ENCODE measurements around the gene HIGD1C.

Gene HIGD1C

GRCh38 chr12:50984586-50985298, 32.4 kb downstream of the HIGD1C start:
- peak overlapping the region; percentile 92 for H3K27ac ChIP-seq (ENCODE audit: low read depth, low read length)
- no peaks in the 10 kb centered on the region for H3K79me2 ChIP-seq (ENCODE audit: control insufficient read depth, insufficient read depth, low read length, unreplicated experiment)
- H3K27me3 ChIP-seq (ENCODE audit: insufficient read depth, low read length), result no peaks in the 10 kb centered on the region
- H2AFZ ChIP-seq (ENCODE audit: low read length, unreplicated experiment), result peak overlapping the region; percentile 26
- 0 out of 2 replicates have a peak overlapping the region, but pooled peaks have one; percentile 9 for H3K4me3 ChIP-seq (ENCODE audit: low read depth, low read length)
- no peaks in the 10 kb centered on the region for H3K36me3 ChIP-seq (ENCODE audit: insufficient read depth, low read length)
- peaks cover 28% of the 10 kb centered on the region for H3K4me1 ChIP-seq (ENCODE audit: control insufficient read depth, insufficient read depth, low read length, unreplicated experiment)

GRCh38 chr12:50985322-50985721, 33.0 kb downstream of the HIGD1C start:
- Histone ChIP-seq H3K27ac (ENCODE audit: low read depth, low read length) (peak overlapping the region; percentile 92), H3K4me1 (ENCODE audit: control insufficient read depth, insufficient read depth, low read length, unreplicated experiment) (peaks cover 28% of the 10 kb centered on the region), H2AFZ (ENCODE audit: low read length, unreplicated experiment) (peak overlapping the region; percentile 26)

DNA sequence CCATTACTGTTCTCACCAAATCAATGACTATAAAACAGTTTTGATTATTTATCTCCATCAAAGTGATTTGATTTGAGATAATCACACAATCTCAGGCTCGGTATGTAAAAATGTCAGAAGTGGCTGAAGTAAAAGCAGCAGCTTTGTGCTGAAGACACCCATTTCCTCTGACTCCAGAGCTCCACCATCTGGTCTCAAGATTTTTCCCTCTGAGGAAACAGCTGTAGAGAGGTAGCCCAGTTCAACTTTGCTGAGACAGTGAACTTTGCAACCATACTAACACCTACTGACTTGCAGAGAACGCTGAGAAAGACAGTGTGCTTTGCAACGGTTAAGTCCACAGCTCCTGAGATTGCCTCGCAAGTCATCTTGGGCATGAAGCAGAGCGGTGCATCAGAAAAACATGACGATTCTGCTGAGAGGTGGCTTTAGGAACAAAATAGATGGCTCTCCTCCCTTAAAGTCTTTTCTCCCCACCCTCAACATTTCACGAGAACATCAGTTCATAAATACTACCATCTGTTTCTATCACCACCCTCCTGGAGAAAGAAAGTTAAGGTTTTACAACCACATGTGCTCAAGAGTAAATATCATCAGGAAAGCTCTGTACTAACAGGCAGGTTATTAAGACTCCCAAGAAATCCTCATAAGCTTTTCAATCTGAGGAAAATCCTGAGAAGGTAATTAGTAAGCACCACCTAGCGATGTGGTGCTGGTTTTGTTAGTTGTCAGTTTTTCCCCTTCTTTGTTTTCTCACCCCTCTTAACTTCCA, 34.8 kb downstream of the HIGD1C start:
- H3K36me3 ChIP-seq (ENCODE audit: insufficient read depth, low read length), result peaks cover 10% of the 10 kb centered on the region
- peak overlapping the region; percentile 4; the same call in 1 of the 2 replicates for H3K27ac ChIP-seq (ENCODE audit: low read depth, low read length)

More at GRCh38 chr12:50985322-50985721, 33.0 kb downstream of the HIGD1C start:
- peaks cover 3% of the 10 kb centered on the region for H3K36me3 ChIP-seq (ENCODE audit: insufficient read depth, low read length)
- H3K4me3 ChIP-seq (ENCODE audit: low read depth, low read length), result peak overlapping the region; percentile 9; the same call in 1 of the 2 replicates
- H3K27me3 ChIP-seq (ENCODE audit: insufficient read depth, low read length), result no peaks in the 10 kb centered on the region
- H3K79me2 ChIP-seq (ENCODE audit: control insufficient read depth, insufficient read depth, low read length, unreplicated experiment), result no peaks in the 10 kb centered on the region

DNA sequence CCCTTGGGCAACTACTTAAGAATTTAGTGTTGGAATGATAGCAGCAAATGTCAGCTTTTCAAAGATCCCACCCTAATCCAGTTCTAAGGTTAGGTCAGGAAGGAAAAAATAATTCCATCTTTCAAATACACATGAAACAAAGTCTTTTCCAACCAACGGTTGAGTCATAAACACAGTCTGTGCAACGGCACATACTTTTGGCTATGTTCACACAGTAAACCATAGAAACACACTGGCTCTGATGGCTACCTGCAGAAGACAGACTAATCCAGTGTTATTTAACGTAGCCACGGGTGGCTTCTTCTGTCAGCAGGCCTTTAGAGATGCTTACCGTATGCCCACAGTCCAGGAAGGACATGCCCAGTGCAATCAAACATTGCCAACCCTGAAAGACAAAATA, 35.7 kb downstream of the HIGD1C start:
- Histone ChIP-seq H3K27ac (ENCODE audit: low read depth, low read length) (no peak overlapping the region), H3K36me3 (ENCODE audit: insufficient read depth, low read length) (peaks cover 10% of the 10 kb centered on the region), H3K79me2 (ENCODE audit: control insufficient read depth, insufficient read depth, low read length, unreplicated experiment) (no peaks in the 10 kb centered on the region)

More for the DNA sequence above, 34.8 kb downstream of the HIGD1C start:
- peaks cover 28% of the 10 kb centered on the region for H3K4me1 ChIP-seq (ENCODE audit: control insufficient read depth, insufficient read depth, low read length, unreplicated experiment)
- H3K27me3 ChIP-seq (ENCODE audit: insufficient read depth, low read length), result no peaks in the 10 kb centered on the region
- no peak overlapping the region for H3K4me3 ChIP-seq (ENCODE audit: low read depth, low read length)
- no peak overlapping the region for H2AFZ ChIP-seq (ENCODE audit: low read length, unreplicated experiment)
- H3K79me2 ChIP-seq (ENCODE audit: control insufficient read depth, insufficient read depth, low read length, unreplicated experiment), result no peaks in the 10 kb centered on the region

DNA sequence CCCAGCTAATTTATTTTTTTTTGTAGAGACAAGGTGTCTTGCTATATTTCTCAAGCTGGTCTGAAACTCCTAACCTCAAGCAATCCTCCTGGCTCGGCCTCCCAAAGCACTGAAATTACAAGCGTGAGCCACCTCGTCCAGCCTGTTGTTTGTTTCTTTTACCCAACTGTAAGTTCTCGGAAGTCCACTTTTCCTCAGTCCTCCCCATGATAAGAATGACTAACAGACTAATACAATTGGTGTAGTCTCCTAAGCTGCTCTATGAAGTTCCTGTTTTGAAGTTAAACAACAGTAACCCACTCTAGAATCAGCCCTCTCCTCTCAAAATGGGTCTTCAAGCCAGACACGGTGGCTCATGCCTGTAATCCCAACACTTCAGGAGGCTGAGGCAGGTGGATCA, 36.5 kb downstream of the HIGD1C start:
- Histone ChIP-seq H3K4me1 (ENCODE audit: control insufficient read depth, insufficient read depth, low read length, unreplicated experiment) (peaks cover 28% of the 10 kb centered on the region), H3K79me2 (ENCODE audit: control insufficient read depth, insufficient read depth, low read length, unreplicated experiment) (no peaks in the 10 kb centered on the region), H3K4me3 (ENCODE audit: low read depth, low read length) (no peak overlapping the region), H3K27ac (ENCODE audit: low read depth, low read length) (no peak overlapping the region), H3K27me3 (ENCODE audit: insufficient read depth, low read length) (no peaks in the 10 kb centered on the region), H3K36me3 (ENCODE audit: insufficient read depth, low read length) (peaks cover 10% of the 10 kb centered on the region), H2AFZ (ENCODE audit: low read length, unreplicated experiment) (no peak overlapping the region)

More for the DNA sequence above, 35.7 kb downstream of the HIGD1C start:
- H2AFZ ChIP-seq (ENCODE audit: low read length, unreplicated experiment), result no peak overlapping the region
- no peak overlapping the region for H3K4me3 ChIP-seq (ENCODE audit: low read depth, low read length)
- H3K4me1 ChIP-seq (ENCODE audit: control insufficient read depth, insufficient read depth, low read length, unreplicated experiment), result peaks cover 28% of the 10 kb centered on the region
- no peaks in the 10 kb centered on the region for H3K27me3 ChIP-seq (ENCODE audit: insufficient read depth, low read length)

DNA sequence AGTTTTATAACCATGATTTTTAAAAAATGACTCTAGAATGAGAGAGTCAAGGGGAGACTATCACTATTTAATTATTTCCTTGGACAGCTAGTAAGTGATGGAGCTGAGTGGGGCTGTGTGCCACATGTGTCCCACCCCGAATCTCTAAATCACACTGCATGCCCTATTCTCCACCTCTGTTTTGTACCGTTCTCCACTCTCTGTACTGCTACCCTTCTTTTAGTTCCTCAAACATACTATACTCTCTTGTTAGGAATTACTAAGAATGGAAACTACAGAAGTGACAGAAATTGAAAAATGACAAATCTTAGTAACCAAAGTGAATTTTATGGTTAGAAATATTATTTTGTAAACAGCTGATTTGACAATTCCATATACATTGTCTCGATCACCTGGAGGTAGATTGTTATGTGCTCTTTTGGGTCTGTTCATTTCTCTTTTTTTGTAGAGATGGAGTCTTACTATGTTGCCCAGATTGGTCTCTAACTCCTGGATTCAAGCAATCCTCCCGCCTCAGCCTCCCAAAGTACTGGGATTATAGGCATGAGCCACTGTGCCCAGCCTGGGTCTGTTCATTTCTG, 37.9 kb downstream of the HIGD1C start:
- Histone ChIP-seq H2AFZ (ENCODE audit: low read length, unreplicated experiment) (no peak overlapping the region), H3K4me1 (ENCODE audit: control insufficient read depth, insufficient read depth, low read length, unreplicated experiment) (peaks cover 16% of the 10 kb centered on the region), H3K36me3 (ENCODE audit: insufficient read depth, low read length) (peaks cover 11% of the 10 kb centered on the region), H3K27ac (ENCODE audit: low read depth, low read length) (no peak overlapping the region), H3K4me3 (ENCODE audit: low read depth, low read length) (no peak overlapping the region), H3K27me3 (ENCODE audit: insufficient read depth, low read length) (no peaks in the 10 kb centered on the region), H3K79me2 (ENCODE audit: control insufficient read depth, insufficient read depth, low read length, unreplicated experiment) (no peaks in the 10 kb centered on the region)

GRCh38 chr12:50990791-50991190, 38.4 kb downstream of the HIGD1C start:
- no peak overlapping the region for H3K27ac ChIP-seq (ENCODE audit: low read depth, low read length)
- H3K79me2 ChIP-seq (ENCODE audit: control insufficient read depth, insufficient read depth, low read length, unreplicated experiment), result no peaks in the 10 kb centered on the region
- H3K36me3 ChIP-seq (ENCODE audit: insufficient read depth, low read length), result peaks cover 17% of the 10 kb centered on the region
- H3K4me1 ChIP-seq (ENCODE audit: control insufficient read depth, insufficient read depth, low read length, unreplicated experiment), result peaks cover 11% of the 10 kb centered on the region
- H3K4me3 ChIP-seq (ENCODE audit: low read depth, low read length), result no peak overlapping the region
- H2AFZ ChIP-seq (ENCODE audit: low read length, unreplicated experiment), result no peak overlapping the region
- no peaks in the 10 kb centered on the region for H3K27me3 ChIP-seq (ENCODE audit: insufficient read depth, low read length)

- Histone ChIP-seq H3K79me2 (ENCODE audit: control insufficient read depth, insufficient read depth, low read length, unreplicated experiment) (no peaks in the 10 kb centered on the region), H3K4me1 (ENCODE audit: control insufficient read depth, insufficient read depth, low read length, unreplicated experiment) (peaks cover 6% of the 10 kb centered on the region), H2AFZ (ENCODE audit: low read length, unreplicated experiment) (no peak overlapping the region), H3K4me3 (ENCODE audit: low read depth, low read length) (no peak overlapping the region), H3K36me3 (ENCODE audit: insufficient read depth, low read length) (peaks cover 19% of the 10 kb centered on the region), H3K27ac (ENCODE audit: low read depth, low read length) (no peak overlapping the region), H3K27me3 (ENCODE audit: insufficient read depth, low read length) (no peaks in the 10 kb centered on the region)
Measured at GRCh38 chr12:50991291-50991690, 38.9 kb downstream of the HIGD1C start.

DNA sequence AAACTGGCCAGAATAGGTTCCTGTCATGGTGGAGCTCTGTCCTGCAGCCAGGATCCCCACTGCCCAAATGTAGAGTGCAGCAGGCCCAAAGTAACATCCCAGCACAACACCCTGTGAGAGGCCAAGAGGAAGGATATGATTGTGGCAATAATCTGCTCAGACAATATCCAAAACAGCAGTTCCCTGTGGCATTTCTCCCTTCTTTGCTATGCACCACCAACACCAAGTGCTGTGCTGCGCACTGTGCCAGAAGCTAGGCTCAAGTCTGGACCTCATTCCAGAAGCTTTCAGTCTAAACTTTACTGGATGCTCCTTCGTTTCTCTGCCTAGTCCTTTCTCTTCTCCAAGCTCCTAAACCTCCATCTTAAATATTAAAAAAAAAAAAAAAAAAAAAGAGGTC, 40.5 kb downstream of the HIGD1C start:
- Histone ChIP-seq H3K27me3 (ENCODE audit: insufficient read depth, low read length) (no peaks in the 10 kb centered on the region), H3K36me3 (ENCODE audit: insufficient read depth, low read length) (peaks cover 19% of the 10 kb centered on the region), H3K79me2 (ENCODE audit: control insufficient read depth, insufficient read depth, low read length, unreplicated experiment) (no peaks in the 10 kb centered on the region), H2AFZ (ENCODE audit: low read length, unreplicated experiment) (no peak overlapping the region), H3K4me3 (ENCODE audit: low read depth, low read length) (no peak overlapping the region), H3K4me1 (ENCODE audit: control insufficient read depth, insufficient read depth, low read length, unreplicated experiment) (peaks cover 5% of the 10 kb centered on the region), H3K27ac (ENCODE audit: low read depth, low read length) (no peak overlapping the region)

DNA sequence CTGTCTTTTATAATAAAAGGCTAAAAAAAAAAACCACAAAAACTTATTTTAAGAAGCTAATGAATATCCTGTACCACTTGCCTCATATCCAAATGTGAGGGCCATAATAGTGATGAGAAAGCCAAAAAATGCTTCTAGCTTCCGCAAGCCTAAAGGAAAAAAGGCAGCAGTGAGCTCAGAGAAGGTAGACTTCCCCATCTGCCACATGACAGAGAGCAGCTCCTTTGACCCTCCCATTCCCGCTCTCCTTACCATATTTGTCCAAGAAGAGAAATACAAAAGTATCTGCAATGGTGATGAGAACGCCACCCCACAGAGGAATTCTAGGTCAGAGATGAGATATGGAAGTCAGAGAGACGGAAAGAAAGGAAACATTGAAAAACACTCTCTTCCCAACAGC, 46.7 kb downstream of the HIGD1C start:
- H2AFZ ChIP-seq (ENCODE audit: low read length, unreplicated experiment), result no peak overlapping the region
- H3K36me3 ChIP-seq (ENCODE audit: insufficient read depth, low read length), result peaks cover 14% of the 10 kb centered on the region
- H3K4me1 ChIP-seq (ENCODE audit: control insufficient read depth, insufficient read depth, low read length, unreplicated experiment), result no peaks in the 10 kb centered on the region
- no peak overlapping the region for H3K4me3 ChIP-seq (ENCODE audit: low read depth, low read length)
- H3K27me3 ChIP-seq (ENCODE audit: insufficient read depth, low read length), result no peaks in the 10 kb centered on the region
- no peaks in the 10 kb centered on the region for H3K79me2 ChIP-seq (ENCODE audit: control insufficient read depth, insufficient read depth, low read length, unreplicated experiment)
- no peak overlapping the region for H3K27ac ChIP-seq (ENCODE audit: low read depth, low read length)
